ENCODE measurements around the gene HS3ST6.

DNA sequence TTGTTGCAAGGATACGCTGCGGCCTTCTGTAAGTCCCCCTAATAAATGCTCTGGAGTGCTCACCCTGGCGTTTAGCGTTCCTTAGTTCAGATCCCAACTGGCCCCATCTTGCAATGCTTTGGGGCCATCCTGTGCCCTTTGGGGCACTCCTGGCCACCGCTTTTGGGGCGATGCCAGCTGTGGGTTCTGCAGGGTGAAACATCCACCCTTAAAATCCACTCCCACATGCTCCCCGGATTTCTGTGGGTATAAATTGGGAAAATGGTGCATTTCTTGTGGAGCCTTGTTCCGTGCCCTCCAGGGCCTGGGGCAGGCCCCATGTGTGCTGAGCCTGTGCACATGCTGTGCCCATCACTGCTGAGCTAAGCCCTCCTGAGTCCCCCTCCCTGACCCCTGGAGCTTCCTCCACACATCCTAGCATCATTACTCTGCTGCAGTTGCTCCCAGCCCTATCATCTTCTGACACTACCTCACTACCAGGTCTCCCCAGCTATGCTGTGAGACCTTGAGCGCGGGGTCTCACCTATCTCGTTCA, 18.8 kb upstream of the HS3ST6 start:
- TF ChIP-seq, protein P1, sequence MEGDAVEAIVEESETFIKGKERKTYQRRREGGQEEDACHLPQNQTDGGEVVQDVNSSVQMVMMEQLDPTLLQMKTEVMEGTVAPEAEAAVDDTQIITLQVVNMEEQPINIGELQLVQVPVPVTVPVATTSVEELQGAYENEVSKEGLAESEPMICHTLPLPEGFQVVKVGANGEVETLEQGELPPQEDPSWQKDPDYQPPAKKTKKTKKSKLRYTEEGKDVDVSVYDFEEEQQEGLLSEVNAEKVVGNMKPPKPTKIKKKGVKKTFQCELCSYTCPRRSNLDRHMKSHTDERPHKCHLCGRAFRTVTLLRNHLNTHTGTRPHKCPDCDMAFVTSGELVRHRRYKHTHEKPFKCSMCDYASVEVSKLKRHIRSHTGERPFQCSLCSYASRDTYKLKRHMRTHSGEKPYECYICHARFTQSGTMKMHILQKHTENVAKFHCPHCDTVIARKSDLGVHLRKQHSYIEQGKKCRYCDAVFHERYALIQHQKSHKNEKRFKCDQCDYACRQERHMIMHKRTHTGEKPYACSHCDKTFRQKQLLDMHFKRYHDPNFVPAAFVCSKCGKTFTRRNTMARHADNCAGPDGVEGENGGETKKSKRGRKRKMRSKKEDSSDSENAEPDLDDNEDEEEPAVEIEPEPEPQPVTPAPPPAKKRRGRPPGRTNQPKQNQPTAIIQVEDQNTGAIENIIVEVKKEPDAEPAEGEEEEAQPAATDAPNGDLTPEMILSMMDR (IDR thresholded peaks at IDR 0.05), result no peak
- TF ChIP-seq POLR2A (IDR thresholded peaks at IDR 0.05), result no peak
